Endothelial cell (in vitro differentiated cells): ENCODE results near the gene GDPD5. TPM values are rescaled to one million over a fixed set of nuclear protein-coding genes. Genes with fewer than 3 reads are reported as not detected.
A peak's percentile ranks its signal among the peaks of the same experiment; 100 is the strongest.

Experiments
- DNase-seq: peaks from one replicate; pipeline ENCODE4 v3.0.0; 2021; ENCODE audit warnings: low spot score
- H3K27ac Mint-ChIP-seq: one replicate; pipeline ENCODE4 v1.8.0; 2021; ENCODE audit warnings: mixed read lengths, inconsistent platforms; ENCODE audit not compliant: unreplicated experiment
- H3K27me3 Mint-ChIP-seq: one replicate; pipeline ENCODE4 v1.8.0; 2021; ENCODE audit warnings: mild to moderate bottlenecking, moderate library complexity, mixed read lengths, inconsistent platforms; ENCODE audit not compliant: unreplicated experiment
- H3K36me3 Mint-ChIP-seq: one replicate; pipeline ENCODE4 v1.8.0; 2021; ENCODE audit warnings: mild to moderate bottlenecking, low read depth, mixed read lengths, inconsistent platforms; ENCODE audit not compliant: unreplicated experiment
- H3K4me1 Mint-ChIP-seq: one replicate; pipeline ENCODE4 v1.8.0; 2021; ENCODE audit warnings: mild to moderate bottlenecking, mixed read lengths, inconsistent platforms; ENCODE audit not compliant: unreplicated experiment
- H3K4me3 Mint-ChIP-seq: one replicate; pipeline ENCODE4 v1.8.0; 2021; ENCODE audit warnings: mild to moderate bottlenecking, mixed read lengths, inconsistent platforms; ENCODE audit not compliant: unreplicated experiment
- H3K9me3 Mint-ChIP-seq: one replicate; pipeline ENCODE4 v1.8.0; 2021; ENCODE audit warnings: mixed read lengths, inconsistent platforms; ENCODE audit not compliant: unreplicated experiment
- total RNA-seq: library from RNA; stranded (reverse); fragmentation: NEBNext Ultra II Directional; extraction: Animal tissue kit (Norgen Biotek cat#: 25700); gene quantifications from one replicate; pipeline ENCODE4 v1.2.1, GENCODE V29; 2021; ENCODE audit not compliant: unreplicated experiment
- TF ChIP-seq, protein P1 (sequence below): fragments of 200-600 bp; sonication (generic); IDR thresholded peaks from one replicate; pipeline ENCODE4 v1.5.0; 2021; ENCODE audit warnings: antibody characterized with exemption; ENCODE audit not compliant: unreplicated experiment

Gene GDPD5
- total RNA-seq, 1 donor from 2014 or later = 674 TPM

DNA sequence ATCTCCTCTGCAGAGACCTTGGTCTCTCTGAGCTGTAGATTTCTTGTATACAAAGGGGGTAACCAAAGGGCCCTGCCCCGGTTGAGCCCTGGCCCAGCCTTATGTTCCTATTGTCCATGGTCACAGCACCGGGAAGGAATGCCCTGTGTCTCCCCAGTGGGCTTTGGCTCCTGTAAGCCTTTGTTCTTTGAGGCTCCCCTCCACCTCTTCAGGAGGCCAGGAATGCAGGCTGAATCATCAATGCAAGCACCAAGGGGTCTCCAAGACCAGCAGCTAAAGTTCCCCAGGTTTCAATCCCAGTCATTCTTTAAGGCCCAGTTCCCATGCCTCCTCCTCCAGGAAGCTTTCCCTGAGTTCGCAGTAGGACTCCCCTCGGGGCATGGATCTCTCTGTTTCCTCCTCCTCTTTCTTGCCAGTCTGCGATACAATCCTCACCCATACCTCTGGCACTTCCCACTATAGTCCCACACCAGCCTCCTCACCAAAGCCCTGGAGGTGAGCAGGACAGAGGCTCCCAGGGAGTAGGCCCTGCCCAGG, 63.6 kb downstream of the GDPD5 start:
- TF ChIP-seq, protein P1, sequence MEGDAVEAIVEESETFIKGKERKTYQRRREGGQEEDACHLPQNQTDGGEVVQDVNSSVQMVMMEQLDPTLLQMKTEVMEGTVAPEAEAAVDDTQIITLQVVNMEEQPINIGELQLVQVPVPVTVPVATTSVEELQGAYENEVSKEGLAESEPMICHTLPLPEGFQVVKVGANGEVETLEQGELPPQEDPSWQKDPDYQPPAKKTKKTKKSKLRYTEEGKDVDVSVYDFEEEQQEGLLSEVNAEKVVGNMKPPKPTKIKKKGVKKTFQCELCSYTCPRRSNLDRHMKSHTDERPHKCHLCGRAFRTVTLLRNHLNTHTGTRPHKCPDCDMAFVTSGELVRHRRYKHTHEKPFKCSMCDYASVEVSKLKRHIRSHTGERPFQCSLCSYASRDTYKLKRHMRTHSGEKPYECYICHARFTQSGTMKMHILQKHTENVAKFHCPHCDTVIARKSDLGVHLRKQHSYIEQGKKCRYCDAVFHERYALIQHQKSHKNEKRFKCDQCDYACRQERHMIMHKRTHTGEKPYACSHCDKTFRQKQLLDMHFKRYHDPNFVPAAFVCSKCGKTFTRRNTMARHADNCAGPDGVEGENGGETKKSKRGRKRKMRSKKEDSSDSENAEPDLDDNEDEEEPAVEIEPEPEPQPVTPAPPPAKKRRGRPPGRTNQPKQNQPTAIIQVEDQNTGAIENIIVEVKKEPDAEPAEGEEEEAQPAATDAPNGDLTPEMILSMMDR = no peak
- Mint-ChIP-seq H3K4me3 (peak overlapping the region; percentile 76), H3K9me3 (no peaks in the 10 kb centered on the region), H3K27me3 (peaks cover 31% of the 10 kb centered on the region), H3K27ac (peak overlapping the region; percentile 98), H3K4me1 (peaks cover 66% of the 10 kb centered on the region), H3K36me3 (peaks cover 63% of the 10 kb centered on the region)
- no peak for DNase-seq

DNA sequence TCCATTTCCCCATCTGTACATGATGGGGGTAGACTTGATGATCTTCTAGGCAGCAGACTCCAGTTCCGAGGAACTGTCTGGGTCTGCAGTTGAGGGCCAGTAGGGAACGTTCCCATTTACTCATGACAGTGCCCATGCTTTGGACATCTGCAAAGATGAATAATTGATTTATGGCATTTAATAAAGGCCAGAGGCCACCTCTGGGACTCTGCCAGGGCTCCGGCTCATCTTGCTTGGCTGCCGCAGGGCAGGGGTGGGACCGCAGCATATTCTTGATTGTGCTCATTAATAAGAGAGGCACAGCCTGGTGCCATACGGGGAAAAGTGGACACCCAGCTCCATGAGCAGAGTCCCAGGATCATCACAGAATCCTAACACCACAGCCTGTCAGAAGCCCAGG, 64.6 kb downstream of the GDPD5 start:
- Mint-ChIP-seq H3K4me3 (no peak overlapping the region), H3K9me3 (no peaks in the 10 kb centered on the region), H3K27ac (peak overlapping the region; percentile 64), H3K27me3 (peaks cover 28% of the 10 kb centered on the region), H3K36me3 (peaks cover 63% of the 10 kb centered on the region), H3K4me1 (peaks cover 58% of the 10 kb centered on the region)
- TF ChIP-seq, protein P1 = no peak
- DNase-seq = no peak

DNA sequence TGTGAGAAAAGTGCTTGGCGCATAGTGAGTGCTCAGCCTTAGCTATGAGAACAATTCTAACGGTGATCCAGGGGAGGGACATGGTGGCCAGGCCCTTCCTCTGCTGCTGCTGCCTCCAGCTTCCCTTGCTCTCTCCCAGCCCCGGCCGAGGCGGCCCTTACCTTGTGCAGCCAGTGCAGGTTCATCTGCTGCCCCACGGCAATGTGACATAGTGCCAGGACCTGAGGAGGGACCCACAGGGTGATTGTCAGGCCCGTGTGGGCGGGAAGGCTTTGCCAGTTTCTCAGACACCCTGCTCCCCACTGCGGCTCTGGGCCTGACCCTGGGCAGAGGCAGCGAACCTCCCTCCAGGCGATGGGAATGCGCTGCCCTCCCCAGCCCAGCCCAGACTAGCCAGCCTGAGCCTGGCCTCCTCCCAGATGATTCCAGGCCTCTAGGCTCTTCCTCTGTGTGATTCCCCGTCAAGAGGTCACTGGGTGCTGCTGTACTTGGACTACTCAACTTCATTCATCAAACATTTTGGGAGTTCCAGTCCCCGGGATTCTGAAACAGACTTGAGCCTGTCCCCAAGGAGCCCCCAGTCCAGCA, 69.1 kb downstream of the GDPD5 start:
- H3K4me3 Mint-ChIP-seq = no peak overlapping the region
- no peak overlapping the region for H3K27ac Mint-ChIP-seq
- no peaks in the 10 kb centered on the region for H3K9me3 Mint-ChIP-seq
- DNase-seq = no peak
- TF ChIP-seq, protein P1 = no peak
- H3K4me1 Mint-ChIP-seq = peaks cover 41% of the 10 kb centered on the region
- peaks cover 68% of the 10 kb centered on the region for H3K36me3 Mint-ChIP-seq
- H3K27me3 Mint-ChIP-seq = peaks cover 17% of the 10 kb centered on the region

DNA sequence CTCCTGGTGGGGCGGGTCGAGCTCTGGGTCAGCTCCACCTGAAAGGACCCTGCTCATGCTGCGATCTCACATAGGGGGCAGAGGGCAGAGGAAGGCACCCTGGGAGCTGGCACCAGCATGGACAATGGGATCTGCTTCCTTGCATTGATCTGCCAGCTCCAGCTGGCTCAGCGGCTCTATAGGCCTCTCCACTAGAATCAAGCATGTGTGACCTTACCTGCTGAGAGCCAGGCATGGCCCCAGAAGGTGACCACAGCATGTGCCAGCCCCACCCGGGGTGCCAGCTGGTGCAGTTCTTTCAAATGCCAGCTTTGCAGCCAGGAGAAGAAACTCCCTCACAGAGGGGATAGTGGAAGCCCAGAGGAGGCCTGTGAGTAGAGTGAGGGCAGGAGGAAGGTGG, 70.8 kb downstream of the GDPD5 start:
- peaks cover 55% of the 10 kb centered on the region for H3K36me3 Mint-ChIP-seq
- no peak for DNase-seq
- H3K27me3 Mint-ChIP-seq = peaks cover 25% of the 10 kb centered on the region
- H3K4me1 Mint-ChIP-seq = peaks cover 36% of the 10 kb centered on the region
- peak overlapping the region; percentile 73 for H3K4me3 Mint-ChIP-seq
- peak overlapping the region; percentile 36 for H3K27ac Mint-ChIP-seq
- no peaks in the 10 kb centered on the region for H3K9me3 Mint-ChIP-seq
- TF ChIP-seq, protein P1 = no peak

DNA sequence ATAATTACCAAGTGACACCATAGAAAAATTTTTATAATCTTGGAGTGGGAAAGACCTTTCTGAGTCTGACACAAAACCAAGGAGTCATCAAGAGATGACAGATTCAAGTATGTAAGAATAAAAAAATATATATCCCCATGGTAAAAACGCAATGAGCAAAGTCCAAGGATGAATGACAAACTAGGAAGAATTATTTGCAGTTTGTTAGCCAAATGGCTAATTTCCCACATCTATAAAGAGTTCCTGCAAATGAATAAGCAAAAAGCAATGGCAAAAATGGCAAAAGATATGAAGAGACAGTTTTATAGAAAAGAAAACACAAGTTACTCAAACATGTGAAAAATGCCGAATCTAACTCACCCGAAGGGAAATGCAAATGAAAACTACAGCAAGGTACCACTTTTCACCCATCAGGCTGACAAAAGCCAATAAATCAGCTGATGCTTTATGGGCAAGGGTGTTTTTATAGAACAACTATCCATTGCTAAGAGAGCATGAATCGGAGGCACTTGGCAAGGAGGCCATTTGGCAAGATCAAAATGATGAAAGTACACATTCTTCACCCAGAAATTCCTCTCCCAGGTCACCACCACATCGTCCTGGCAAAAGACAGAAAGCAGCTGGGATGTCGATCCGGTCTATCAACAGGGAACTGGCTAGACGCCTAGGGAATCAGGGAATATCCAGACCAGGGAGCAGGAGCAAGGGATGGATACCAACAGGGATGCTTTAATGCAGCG, 71.7 kb downstream of the GDPD5 start:
- Mint-ChIP-seq H3K9me3 (no peaks in the 10 kb centered on the region), H3K4me1 (peaks cover 33% of the 10 kb centered on the region), H3K4me3 (peak overlapping the region; percentile 73), H3K36me3 (peaks cover 49% of the 10 kb centered on the region), H3K27ac (peak overlapping the region; percentile 36), H3K27me3 (peaks cover 27% of the 10 kb centered on the region)
- DNase-seq = no peak
- TF ChIP-seq, protein P1 = no peak
